NCI-H146 treated with DMSO at 0.1 percent for 48 hours (cell line): ENCODE results near the gene FBXO4.
"Not testable (repeated sequence)": the region's sequence is repeated elsewhere in the genome, so short reads cannot be mapped to it uniquely, and the experiment has no call there.

ENCODE experiments used
- DNase-seq: peaks from one replicate; lab custom pipeline; 2025; ENCODE audit not compliant: unreplicated experiment; lab: John Stamatoyannopoulos, UW

Gene FBXO4

DNA sequence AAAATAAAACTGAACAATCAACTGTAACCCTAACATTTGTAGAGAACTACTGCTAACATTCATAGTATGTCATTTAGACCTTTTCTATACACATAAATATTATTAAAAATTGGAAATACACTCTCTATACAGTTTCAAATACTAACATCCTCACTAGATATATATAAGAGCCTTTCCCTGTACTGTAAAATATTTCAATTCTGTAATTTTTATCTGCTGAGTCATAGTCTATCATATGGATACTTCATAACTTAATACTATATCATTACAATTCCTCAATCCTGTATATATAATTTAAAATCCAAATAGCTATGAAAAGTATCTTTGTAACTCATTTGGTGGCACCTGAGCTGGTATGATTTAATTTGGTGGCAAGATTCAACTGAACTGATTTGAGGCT, 55.8 kb downstream of the FBXO4 start:
- DNase-seq: no peak

DNA sequence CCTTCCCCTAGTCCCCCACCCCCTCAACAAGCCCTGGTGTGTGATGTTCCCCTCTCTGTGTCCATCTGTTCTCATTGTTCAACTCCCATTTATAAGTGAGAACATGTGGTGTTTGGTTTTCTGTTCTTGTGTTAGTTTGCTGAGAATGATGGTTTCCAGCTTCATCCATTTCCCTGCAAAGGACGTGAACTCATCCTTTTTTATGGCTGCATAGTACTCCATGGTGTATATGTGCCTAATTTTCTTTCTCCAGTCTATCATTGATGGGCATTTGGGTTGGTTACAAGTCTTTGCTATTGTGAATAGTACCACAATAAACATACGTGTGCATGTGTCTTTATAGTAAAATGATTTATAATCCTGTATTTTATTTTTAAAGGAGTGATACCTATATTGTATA, 57.8 kb downstream of the FBXO4 start:
- not testable (repeated sequence) for DNase-seq

DNA sequence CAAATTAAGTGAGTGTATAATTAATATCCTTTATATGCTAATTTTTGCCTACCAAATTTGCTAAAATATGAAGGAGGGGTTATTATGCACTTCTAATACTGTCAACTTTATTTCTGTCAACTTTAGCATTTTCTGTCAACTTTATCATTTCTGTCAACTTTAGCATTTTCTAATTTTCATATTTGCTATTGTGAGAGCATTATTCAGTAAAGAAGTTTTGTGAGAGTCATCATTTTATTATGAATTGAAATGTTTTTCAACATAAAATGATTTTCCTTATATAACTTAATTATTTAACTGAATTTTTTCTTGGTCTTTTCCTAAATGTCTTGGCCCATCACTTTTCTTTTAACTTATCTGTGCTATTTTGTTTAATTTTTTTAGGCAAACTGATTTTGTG, 58.2 kb downstream of the FBXO4 start:
- DNase-seq: no peak

DNA sequence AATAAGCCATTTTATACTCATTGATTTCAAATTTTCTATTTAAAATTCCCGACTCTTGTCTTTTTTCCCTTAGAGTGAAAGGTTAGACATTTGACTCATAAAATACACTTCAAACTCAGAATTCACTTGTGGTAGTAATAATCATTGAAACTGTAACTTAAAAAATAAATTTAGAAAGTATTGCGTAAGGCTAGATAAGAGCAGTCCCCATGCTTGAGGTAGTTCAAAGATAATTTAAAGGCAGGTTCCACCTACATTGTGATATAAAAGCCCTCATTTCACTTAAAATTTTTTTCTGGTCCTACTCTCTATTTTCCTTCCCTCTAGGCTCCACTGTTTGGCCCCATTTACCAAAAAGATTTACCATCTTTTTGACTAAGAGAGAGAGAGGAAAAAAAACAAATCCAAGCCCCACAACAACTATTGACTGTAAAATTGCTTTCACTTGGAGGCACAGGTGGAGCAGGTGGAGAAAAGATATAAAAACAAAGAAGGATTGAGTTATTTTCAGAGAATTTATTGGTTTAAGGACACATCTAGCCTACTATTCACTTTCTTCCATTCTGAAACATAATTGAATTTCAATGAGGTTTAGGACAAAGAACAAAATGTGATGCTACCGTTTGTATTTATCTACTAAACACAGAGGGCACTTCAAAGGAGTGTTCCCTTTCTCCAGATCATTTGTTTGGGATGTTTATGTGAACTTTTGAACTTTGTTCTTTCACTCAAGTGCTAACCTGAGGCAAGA, 61.0 kb downstream of the FBXO4 start:
- DNase-seq: no peak
